HepG2 (cell line): ENCODE data around the gene RAD17. TPM values are rescaled to one million over a fixed set of nuclear protein-coding genes. Genes with fewer than 3 reads are reported as not detected.
A peak's percentile ranks its signal among the peaks of the same experiment; 100 is the strongest.

Experiments
- BRF2 ChIP-seq: sonication (generic); formaldehyde crosslinking; IDR thresholded peaks from 2 replicates; pipeline ENCODE4 v1.8.1; 2022; ENCODE audit warnings: mild to moderate bottlenecking, missing genetic modification reagents
- CBX1 ChIP-seq: IDR thresholded peaks from one replicate; pipeline ENCODE4 v1.6.1; 2016; ENCODE audit warnings: antibody characterized with exemption, low read depth
- DNMT1 ChIP-seq: sonication (generic); formaldehyde crosslinking; IDR thresholded peaks from 2 replicates; pipeline ENCODE4 v1.5.1; 2020; ENCODE audit warnings: mild to moderate bottlenecking, missing genetic modification reagents
- ETV5 ChIP-seq: IDR thresholded peaks from 2 replicates; pipeline ENCODE4 v1.6.1; 2018; ENCODE audit warnings: missing biosample characterization, missing genetic modification reagents, inconsistent platforms, borderline replicate concordance
- MLXIP ChIP-seq: sonication (generic); formaldehyde crosslinking; IDR thresholded peaks from 2 replicates; pipeline ENCODE4 v1.9.0; 2021; ENCODE audit warnings: missing genetic modification reagents, borderline replicate concordance
- NCOA5 ChIP-seq: sonication (generic); formaldehyde crosslinking; IDR thresholded peaks from 2 replicates; pipeline ENCODE4 v1.4.0; 2020; ENCODE audit warnings: missing genetic modification reagents
- ZBTB38 ChIP-seq: sonication (generic); formaldehyde crosslinking; IDR thresholded peaks from 2 replicates; pipeline ENCODE4 v1.5.1; 2020; ENCODE audit warnings: mild to moderate bottlenecking, missing genetic modification reagents
- ZBTB40 ChIP-seq, 2 experiments: fragments of 450-650 bp in 1 of 2; sonication (generic) in 1 of 2; formaldehyde crosslinking in 1 of 2; IDR thresholded peaks; 2 replicates each; pipeline versions ENCODE4 v1.6.1 to v1.8.0; 2016 to 2022; ENCODE audit warnings: antibody characterized with exemption in 1 of 2, mild to moderate bottlenecking in 1 of 2, missing genetic modification reagents in 1 of 2
- ZNF3 ChIP-seq: IDR thresholded peaks from 2 replicates; pipeline ENCODE4 v1.7.0; 2017; ENCODE audit warnings: inconsistent platforms
- ZNF317 ChIP-seq: sonication (generic); formaldehyde crosslinking; IDR thresholded peaks from 2 replicates; pipeline ENCODE4 v1.5.0; 2020; ENCODE audit warnings: mild to moderate bottlenecking, missing genetic modification reagents
- ZNF331 ChIP-seq: sonication (generic); formaldehyde crosslinking; IDR thresholded peaks from 2 replicates; pipeline ENCODE4 v1.4.0; 2020; ENCODE audit warnings: missing genetic modification reagents
- ZNF337 ChIP-seq: sonication (generic); formaldehyde crosslinking; IDR thresholded peaks from 2 replicates; pipeline ENCODE4 v1.5.1; 2020; ENCODE audit warnings: missing genetic modification reagents, low read depth, mild to moderate bottlenecking, borderline replicate concordance
- ZNF451 ChIP-seq: sonication (generic); formaldehyde crosslinking; IDR thresholded peaks from 2 replicates; pipeline ENCODE4 v1.5.0; 2020; ENCODE audit warnings: mild to moderate bottlenecking, missing genetic modification reagents
- ZNF670 ChIP-seq: sonication (generic); formaldehyde crosslinking; IDR thresholded peaks from 2 replicates; pipeline ENCODE4 v1.8.0; 2022; ENCODE audit warnings: mild to moderate bottlenecking, missing genetic modification reagents, borderline replicate concordance
- ZNF782 ChIP-seq: sonication (generic); formaldehyde crosslinking; IDR thresholded peaks from 2 replicates; pipeline ENCODE4 v1.4.0; 2020; ENCODE audit warnings: missing genetic modification reagents, mild to moderate bottlenecking, borderline replicate concordance
- polyA plus RNA-seq, 8 experiments: library from polyadenylated mRNA; depleted of rRNA in 3 of 8; stranded (reverse) in 7 of 8; unstranded in 1 of 8; fragments of >200 nt; fragmentation: Illumina TruSeq in 4 of 8; extraction: Trizol in 4 of 8; gene quantifications; 2 replicates each; pipeline versions ENCODE4 v1.2.1 to v1.2.3, GENCODE V29; 2011 to 2016; ENCODE audit warnings: low read depth in 4 of 8, missing spikeins in 1 of 8, mixed read lengths in 1 of 8; ENCODE audit not compliant: insufficient read depth in 1 of 8
- total RNA-seq, 5 experiments: library from RNA; depleted of rRNA; stranded (reverse); fragments of >200 nt; fragmentation: Illumina TruSeq; extraction: Trizol; gene quantifications; 2 replicates each; pipeline ENCODE4 v1.2.3, GENCODE V29; 2016; ENCODE audit warnings: low read depth in 1 of 5
- TF ChIP-seq, protein P1 (sequence below): sonication (generic); formaldehyde crosslinking; IDR thresholded peaks from 2 replicates; pipeline ENCODE4 v1.8.1; 2023; ENCODE audit warnings: mild to moderate bottlenecking, inconsistent platforms, moderate library complexity, missing genetic modification reagents, borderline replicate concordance

RAD17 gene
- total and polyA plus RNA-seq, 2 of the 13 experiments (the other 11 are each of a cell fraction or from before 2014, with no cell fraction given), result 24.0 to 25.9 TPM

GRCh38 chr5:69334793-69335268 is 34.8 kb upstream of the RAD17 start (continued):
- TF ChIP-seq ZBTB40 (IDR thresholded peaks at IDR 0.05), result no peak
- no peak for TF ChIP-seq ZBTB40 (CRISPR knock-in tag; IDR thresholded peaks at IDR 0.05)
- TF ChIP-seq ZNF451, result no peak
- TF ChIP-seq ZNF331 (CRISPR knock-in tag), result peak; percentile 63; the same call in 1 of the 2 replicates
- no peak for TF ChIP-seq ZNF670 (CRISPR knock-in tag)
- no peak for TF ChIP-seq ZNF782 (CRISPR knock-in tag)
- peak; percentile 80 for TF ChIP-seq ZBTB38
- no peak for TF ChIP-seq MLXIP
- TF ChIP-seq, protein P1, sequence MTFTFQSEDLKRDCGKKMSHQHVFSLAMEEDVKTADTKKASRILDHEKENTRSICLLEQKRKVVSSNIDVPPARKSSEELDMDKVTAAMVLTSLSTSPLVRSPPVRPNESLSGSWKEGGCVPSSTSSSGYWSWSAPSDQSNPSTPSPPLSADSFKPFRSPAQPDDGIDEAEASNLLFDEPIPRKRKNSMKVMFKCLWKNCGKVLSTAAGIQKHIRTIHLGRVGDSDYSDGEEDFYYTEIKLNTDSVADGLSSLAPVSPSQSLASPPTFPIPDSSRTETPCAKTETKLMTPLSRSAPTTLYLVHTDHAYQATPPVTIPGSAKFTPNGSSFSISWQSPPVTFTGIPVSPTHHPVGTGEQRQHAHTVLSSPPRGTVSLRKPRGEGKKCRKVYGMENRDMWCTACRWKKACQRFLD (CRISPR knock-in tag), result no peak
- TF ChIP-seq NCOA5 (CRISPR knock-in tag), result no peak
- TF ChIP-seq ZNF3 (CRISPR knock-in tag), result no peak
- TF ChIP-seq ETV5 (CRISPR knock-in tag), result peak; percentile 43; the same call in 1 of the 2 replicates
- peak; percentile 40 for TF ChIP-seq CBX1
- no peak for TF ChIP-seq ZNF337 (CRISPR knock-in tag)
- no peak for TF ChIP-seq ZNF317
- TF ChIP-seq BRF2, result no peak
- TF ChIP-seq DNMT1 (CRISPR knock-in tag), result no peak
